Measurements from ENCODE around the gene CASP6.

Gene CASP6

DNA sequence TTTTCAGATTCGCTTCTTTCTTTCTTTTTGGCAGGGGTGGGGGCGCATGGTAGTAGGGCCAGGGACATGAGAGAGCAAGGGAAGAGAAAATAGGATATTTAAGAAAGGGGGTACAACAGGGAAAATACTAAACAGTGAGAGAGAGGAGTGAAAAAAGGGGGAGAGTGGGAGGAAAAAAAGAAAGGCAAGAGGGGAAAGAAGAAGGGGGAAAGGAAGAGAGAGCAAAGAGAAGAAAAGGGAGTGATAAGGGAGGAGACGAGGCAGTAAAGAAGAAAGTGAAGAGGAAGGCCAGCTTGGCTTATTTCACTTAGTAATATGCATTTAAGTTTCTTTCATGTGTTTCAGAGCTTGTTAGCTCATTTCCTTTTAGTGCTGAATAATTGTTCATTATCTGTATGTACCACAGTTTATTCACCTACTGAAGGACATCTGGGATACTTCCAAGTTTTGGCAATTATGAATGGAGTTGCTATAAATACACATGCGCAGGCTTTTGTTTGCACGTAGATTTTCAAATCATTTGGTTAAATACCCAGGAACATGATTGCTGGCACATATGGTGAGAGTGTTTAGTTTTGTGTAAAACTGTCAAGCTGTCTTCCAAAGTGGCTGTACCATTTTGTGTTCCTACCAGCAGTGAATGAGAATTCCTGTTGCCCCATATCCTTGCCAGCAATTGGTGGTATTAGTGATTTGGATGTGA lies 37.3 kb downstream of the CASP6 start:
- no peak for DNase-seq

- no peak for DNase-seq
Measured at GRCh38 chr4:109662771-109663170, 40.5 kb downstream of the CASP6 start.

DNA sequence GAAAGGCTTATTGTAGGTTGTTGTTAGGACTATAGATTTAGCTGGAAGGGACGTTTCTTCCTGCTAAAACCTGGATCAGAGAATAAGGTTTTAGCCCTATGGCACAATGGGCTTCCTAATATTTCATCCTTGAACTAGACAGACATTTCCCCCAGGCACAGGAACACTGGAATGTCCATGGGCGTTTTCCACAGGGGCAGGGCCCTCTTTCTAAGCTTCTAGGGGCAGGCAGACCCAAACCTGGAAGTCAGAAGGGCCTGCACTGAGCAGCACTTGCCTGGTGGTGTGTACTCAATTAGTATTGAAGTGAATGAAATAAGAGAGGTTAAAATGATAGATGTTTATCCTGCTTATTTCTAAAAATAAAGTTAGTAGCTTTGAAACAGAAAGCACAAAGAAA lies 41.1 kb downstream of the CASP6 start:
- no peak for DNase-seq

DNA sequence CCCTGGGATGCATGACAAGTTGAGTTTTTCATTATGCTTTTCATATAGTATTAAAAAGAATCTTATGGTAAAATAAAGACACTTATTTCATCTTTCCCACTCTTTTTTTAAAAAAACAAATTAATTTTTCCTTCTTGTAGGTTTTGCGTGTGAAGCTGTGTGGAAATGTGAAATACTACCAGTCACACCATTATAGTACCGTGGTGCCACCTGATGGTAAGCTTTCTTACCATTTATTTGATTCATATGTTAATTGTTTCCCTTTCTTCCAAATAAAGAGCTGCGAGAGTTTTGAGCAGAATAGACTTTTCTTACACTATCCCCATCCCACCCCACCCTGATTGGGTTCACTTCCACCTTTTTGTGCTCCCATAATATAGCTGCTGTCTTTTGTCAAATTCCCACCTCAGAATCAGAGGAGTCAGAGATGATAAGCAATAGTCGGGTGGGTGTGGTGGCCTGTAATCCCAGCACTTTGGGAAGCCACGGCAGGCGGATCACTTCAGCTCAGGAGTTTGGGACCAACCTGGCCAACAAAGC lies 44.3 kb downstream of the CASP6 start:
- DNase-seq = no peak

DNA sequence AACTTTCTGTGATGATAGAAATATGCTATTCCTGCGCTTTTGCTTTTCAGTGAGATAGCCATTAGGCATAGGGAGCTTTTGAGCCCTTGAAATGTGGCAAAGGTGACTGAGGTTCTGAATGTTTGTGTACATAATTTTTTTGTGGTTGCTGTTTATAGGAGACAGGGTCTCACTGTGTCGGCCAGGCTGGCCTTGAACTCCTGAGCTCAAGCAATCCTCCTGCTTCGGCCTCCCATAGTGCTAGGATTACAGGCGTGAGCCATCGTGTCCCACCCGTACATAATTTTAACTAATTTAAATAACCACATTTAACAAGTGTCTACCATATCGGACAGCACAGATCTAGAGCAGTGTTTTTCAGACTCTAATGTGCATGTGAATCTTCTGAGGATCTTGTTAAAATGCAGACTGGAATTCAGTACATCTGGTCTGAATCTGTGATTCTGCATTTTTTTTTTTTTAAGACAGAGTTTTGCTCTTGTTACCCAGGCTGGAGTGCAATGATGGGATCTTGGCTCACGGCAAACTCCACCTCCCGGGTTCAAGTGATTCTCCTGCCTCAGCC lies 45.3 kb downstream of the CASP6 start:
- no peak for DNase-seq

DNA sequence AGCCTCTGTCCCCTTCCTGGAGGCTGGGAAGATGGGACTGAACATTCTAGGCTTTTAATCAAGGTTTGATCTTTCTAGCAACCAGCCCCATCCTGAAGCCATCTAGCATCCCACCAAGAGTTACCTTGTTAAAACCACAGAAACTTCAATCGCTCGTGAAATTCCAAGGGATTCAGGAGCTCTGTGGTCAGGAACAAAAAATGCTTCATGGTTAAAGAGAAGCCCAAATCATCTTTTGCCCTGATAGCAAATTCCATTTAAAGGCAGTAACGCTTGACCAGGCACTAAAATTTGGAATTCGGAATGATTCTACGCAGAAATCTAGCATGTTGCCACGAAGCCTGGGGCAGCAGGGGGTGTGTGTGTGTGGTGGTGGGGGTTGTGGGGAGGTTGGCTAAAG lies 47.8 kb downstream of the CASP6 start:
- no peak for DNase-seq

DNA sequence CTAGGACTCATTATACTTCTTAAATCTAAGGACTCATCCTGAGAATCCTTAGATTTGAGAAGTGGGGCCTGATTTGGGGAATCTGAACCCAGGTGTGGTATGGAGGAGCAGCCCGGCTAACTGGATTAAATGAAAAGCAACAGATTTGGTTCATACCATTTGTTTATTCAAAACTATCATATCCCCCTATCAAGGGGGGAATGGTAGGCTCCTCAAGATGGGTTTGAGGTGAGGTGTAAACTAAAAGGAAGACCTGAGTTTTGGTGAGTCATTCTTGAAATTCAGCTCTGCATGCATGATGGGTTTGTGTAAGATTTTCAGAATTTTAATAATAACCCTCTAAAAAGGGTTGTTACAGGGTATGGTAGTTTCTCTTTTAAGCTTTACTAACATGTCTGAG lies 53.4 kb downstream of the CASP6 start:
- no peak for DNase-seq

DNA sequence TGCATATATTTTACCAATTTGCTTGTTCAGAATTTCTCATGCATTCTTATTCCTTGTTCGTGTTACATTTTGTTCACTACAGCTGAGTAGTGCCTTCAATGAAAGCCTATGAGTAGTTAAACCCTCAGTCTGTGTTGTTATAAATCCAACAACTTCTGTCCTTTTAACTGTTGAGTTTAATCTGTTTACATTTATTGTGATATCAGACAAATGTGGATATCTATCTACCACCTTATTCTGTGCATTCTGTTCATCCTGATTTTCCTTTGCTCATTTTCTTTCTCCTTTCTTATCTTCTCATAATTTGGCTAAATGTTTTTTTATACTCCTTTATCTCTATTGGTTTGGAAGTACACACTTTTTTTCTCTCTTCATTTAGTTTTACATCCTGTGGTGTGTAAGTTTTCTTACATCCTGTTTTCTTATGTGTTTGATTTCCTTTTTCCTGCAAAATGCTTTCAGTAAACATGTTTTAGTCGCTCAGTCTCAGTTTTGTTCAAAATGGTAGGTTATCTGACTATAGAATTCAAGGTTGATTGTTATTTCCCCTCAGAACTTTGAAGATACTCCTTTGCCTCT lies 54.2 kb downstream of the CASP6 start:
- DNase-seq = no peak

DNA sequence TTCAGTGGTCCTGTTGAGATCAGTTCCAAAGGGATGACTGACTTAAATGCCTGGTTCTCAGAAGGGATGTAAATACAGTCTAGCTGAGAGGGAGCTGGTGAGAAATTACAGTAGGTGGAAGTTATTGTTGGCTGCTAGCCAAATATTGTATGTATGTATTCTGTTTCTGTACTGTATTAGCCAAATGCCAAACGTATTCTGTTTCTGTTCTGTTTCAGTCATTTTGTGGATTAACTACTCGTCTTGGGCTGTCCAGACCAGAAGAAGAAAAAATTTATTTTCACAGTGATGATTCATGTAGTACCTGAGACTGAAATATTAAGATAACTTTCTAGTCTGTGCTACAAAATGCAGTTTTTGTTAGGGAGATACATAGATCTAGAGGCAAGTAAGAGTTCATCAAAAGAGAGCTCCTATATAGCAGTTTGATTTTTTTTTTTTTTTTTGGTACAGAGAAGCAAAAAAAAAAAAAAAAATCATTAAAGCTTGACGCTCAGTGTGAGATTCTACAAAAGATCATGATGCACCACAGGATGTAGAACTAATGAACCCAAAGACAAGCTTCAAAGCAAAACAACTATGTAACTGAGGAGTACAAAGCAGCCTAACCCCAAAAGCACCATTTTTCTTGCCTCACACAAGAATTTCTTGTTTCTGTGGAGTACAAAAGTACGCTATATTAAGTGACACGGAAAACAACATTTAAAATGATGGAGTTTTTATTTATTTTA lies 54.8 kb downstream of the CASP6 start:
- no peak for DNase-seq

DNA sequence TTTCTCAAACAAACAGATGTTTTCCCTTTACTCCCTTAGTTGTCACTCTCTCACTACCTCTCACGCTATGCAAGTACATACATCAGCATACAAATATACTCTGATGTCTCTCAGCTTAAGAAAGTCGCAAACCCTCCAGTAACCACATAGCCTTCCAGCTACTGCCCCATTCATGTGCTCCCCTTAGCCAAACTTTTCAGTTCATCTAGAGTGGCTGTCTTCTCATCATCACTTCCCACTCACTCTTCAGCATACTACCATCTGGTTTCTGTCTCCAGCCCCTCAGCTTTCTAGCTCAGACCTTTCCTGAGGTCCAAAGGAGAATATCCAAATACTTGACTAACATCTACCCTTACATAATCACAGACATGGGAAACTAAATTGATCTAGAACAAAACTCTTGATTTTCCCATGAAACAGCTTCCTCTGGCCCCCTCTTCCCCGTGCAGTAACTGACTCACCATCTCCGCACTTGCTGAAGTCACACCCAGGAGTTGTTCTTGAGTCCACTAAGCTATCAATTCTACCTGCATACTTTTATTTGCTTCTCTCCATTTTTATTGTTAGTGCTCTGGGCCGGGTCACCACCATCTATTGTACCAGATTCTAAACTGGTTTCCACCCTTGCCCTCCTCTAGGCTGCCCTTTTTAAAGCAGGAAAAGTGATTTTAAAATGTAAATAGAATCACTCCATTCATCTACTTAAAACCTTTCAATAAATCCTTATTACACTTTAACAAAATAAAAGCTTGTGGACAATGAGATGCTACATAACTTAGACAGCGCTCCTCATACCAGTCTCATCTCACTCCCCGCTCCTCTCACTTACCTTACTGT lies 57.2 kb downstream of the CASP6 start:
- DNase-seq = no peak

DNA sequence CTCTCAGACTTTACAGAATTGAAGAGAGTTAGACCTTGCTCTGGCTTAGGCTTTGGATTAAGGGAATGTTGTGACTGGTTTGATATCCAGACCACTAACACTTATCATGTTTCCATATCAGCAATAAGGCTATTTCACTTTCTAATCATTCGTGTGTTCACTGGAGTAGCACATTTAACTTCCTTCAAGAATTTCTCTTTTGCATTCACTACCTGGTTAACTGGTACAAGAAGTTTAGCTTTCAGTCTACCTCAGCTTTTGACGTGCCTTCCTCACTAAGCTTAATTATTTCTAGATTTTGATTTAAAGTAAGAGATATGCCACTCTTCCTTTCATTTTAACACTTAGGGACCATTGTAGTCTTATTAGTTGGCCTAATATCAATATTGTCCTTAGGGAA lies 62.6 kb downstream of the CASP6 start:
- DNase-seq = no peak

All from NCI-H2029 treated with DMSO at 0.1 percent for 48 hours (cell line).